Neural cell (in vitro differentiated cells): ENCODE measurements around the gene ANKZF1. TPM values are rescaled to one million over a fixed set of nuclear protein-coding genes. Genes with fewer than 3 reads are reported as not detected.
A peak's percentile ranks its signal among the peaks of the same experiment; 100 is the strongest.

ENCODE experiments used
- H2AFZ ChIP-seq: fragments of 200-600, 300-800 bp; sonication (generic), shearing (Covaris generic); 2 replicates; pipeline ENCODE4 v1.6.0; 2014; ENCODE audit warnings: low read depth, mild to moderate bottlenecking, antibody characterized with exemption, low read length, moderate library complexity
- H3F3A ChIP-seq: fragments of 200-600 bp; shearing (Covaris generic); 2 replicates; pipeline ENCODE4 v1.6.1; 2016; ENCODE audit warnings: mild to moderate bottlenecking, moderate library complexity, mixed read lengths, antibody characterized with exemption, low read length; ENCODE audit not compliant: insufficient read depth, poor library complexity, severe bottlenecking
- H3K27ac ChIP-seq: fragments of 200-600, 300-800 bp; sonication (generic), shearing (Covaris generic); 2 replicates; pipeline ENCODE4 v1.5.1; 2014; ENCODE audit warnings: mild to moderate bottlenecking, low read length, moderate library complexity
- H3K27me3 ChIP-seq: fragments of 300-800, 200-600 bp; sonication (generic), shearing (Covaris generic); 2 replicates; pipeline ENCODE4 v1.6.0; 2014; ENCODE audit warnings: mild to moderate bottlenecking, low read depth, low read length, moderate library complexity; ENCODE audit not compliant: insufficient read depth
- H3K36me3 ChIP-seq: fragments of 300-800, 200-600 bp; sonication (generic), shearing (Covaris generic); 2 replicates; pipeline ENCODE4 v1.5.1; 2014; ENCODE audit warnings: mild to moderate bottlenecking, antibody characterized with exemption, low read length, moderate library complexity; ENCODE audit not compliant: insufficient read depth
- H3K4me2 ChIP-seq: fragments of 300-800, 200-600 bp; sonication (generic), shearing (Covaris generic); 2 replicates; pipeline ENCODE4 v1.6.0; 2014; ENCODE audit warnings: mild to moderate bottlenecking, low read length
- H3K4me3 ChIP-seq: fragments of 300-800, 200-600 bp; sonication (generic), shearing (Covaris generic); 2 replicates; pipeline ENCODE4 v1.5.1; 2014; ENCODE audit warnings: mild to moderate bottlenecking, low read length, moderate library complexity
- H3K79me2 ChIP-seq: fragments of 200-600 bp; shearing (Covaris generic); replicated peaks from 2 replicates; pipeline ENCODE4 v1.6.0; 2014; ENCODE audit warnings: mild to moderate bottlenecking, low read length, moderate library complexity; ENCODE audit not compliant: insufficient read depth
- H3K9ac ChIP-seq: fragments of 300-800, 200-600 bp; sonication (generic), shearing (Covaris generic); 2 replicates; pipeline ENCODE4 v1.6.1; 2016; ENCODE audit warnings: mild to moderate bottlenecking, low read length, mixed read lengths
- H3K9me2 ChIP-seq: fragments of 200-600 bp; shearing (Covaris generic); 2 replicates; pipeline ENCODE4 v1.6.1; 2016; ENCODE audit warnings: mild to moderate bottlenecking, low read length, mixed read lengths; ENCODE audit not compliant: insufficient read depth
- H3K9me3 ChIP-seq: fragments of 200-600, 300-800 bp; sonication (generic), shearing (Covaris generic); 2 replicates; pipeline ENCODE4 v1.6.1; 2016; ENCODE audit warnings: mild to moderate bottlenecking, mixed run types, low read length, moderate library complexity, mixed read lengths
- H4K20me1 ChIP-seq: fragments of 200-600 bp; shearing (Covaris generic); 2 replicates; pipeline ENCODE4 v1.6.1; 2016; ENCODE audit warnings: mild to moderate bottlenecking, mixed run types; ENCODE audit not compliant: insufficient read depth
- CTCF ChIP-seq: fragments of 450-650 bp; IDR thresholded peaks from 2 replicates; pipeline ENCODE4 v1.5.1; 2014; ENCODE audit warnings: antibody characterized with exemption, mild to moderate bottlenecking, moderate library complexity; ENCODE audit not compliant: poor library complexity, severe bottlenecking
- EP300 ChIP-seq: fragments of 450-650 bp; conservative IDR thresholded peaks from 2 replicates; pipeline ENCODE4 v1.6.1; 2014; ENCODE audit warnings: antibody characterized with exemption, mild to moderate bottlenecking, moderate library complexity; ENCODE audit not compliant: poor library complexity, severe bottlenecking
- EZH2 ChIP-seq: fragments of 200-600, 300-800 bp; shearing (Covaris generic), sonication (generic); IDR thresholded peaks from 2 replicates; pipeline ENCODE4 v1.6.1; 2014; ENCODE audit warnings: antibody characterized with exemption, low read length, borderline replicate concordance, mild to moderate bottlenecking; ENCODE audit not compliant: insufficient read depth, poor library complexity, severe bottlenecking
- MXI1 ChIP-seq: fragments of 450-650 bp; conservative IDR thresholded peaks from 2 replicates; pipeline ENCODE4 v1.6.1; 2014; ENCODE audit warnings: antibody characterized with exemption, mild to moderate bottlenecking; ENCODE audit not compliant: poor library complexity, severe bottlenecking
- POLR2AphosphoS5 ChIP-seq: IDR thresholded peaks from 2 replicates; pipeline ENCODE4 v1.6.1; 2012
- RAD21 ChIP-seq: fragments of 450-650 bp; conservative IDR thresholded peaks from 2 replicates; pipeline ENCODE4 v1.6.1; 2014; ENCODE audit warnings: antibody characterized with exemption, mild to moderate bottlenecking, moderate library complexity
- REST ChIP-seq: IDR thresholded peaks from 2 replicates; pipeline ENCODE4 v1.6.1; 2012; ENCODE audit warnings: borderline replicate concordance
- SMC3 ChIP-seq: fragments of 450-650 bp; conservative IDR thresholded peaks from 2 replicates; pipeline ENCODE4 v1.6.1; 2014; ENCODE audit warnings: antibody characterized with exemption, mild to moderate bottlenecking, moderate library complexity; ENCODE audit not compliant: poor library complexity
- TAF1 ChIP-seq: IDR thresholded peaks from 2 replicates; pipeline ENCODE4 v1.6.1; 2012; ENCODE audit warnings: low read depth
- polyA plus RNA-seq: library from polyadenylated mRNA; depleted of rRNA; stranded (reverse); fragments of >200 nt; gene quantifications from 2 replicates; pipeline ENCODE4 v1.2.3, GENCODE V29; 2014

The ANKZF1 gene
- polyA plus RNA-seq, 1 donor from 2014 or later = 185 TPM

- Histone ChIP-seq H3K36me3 (peaks cover 8% of the 10 kb centered on the region), H3K27me3 (no peaks in the 10 kb centered on the region), H2AFZ (peak overlapping the region; percentile 81), H4K20me1 (no peaks in the 10 kb centered on the region), H3K79me2 (peaks cover 12% of the 10 kb centered on the region), H3K4me2 (peak overlapping the region; percentile 94), H3K27ac (peak overlapping the region; percentile 81), H3K9ac (peak overlapping the region; percentile 97), H3F3A (no peaks in the 10 kb centered on the region), H3K4me3 (peak overlapping the region; percentile 85), H3K9me3 (no peaks in the 10 kb centered on the region), H3K9me2 (no peaks in the 10 kb centered on the region)
- TF ChIP-seq REST (no peak), POLR2AphosphoS5 (no peak), EZH2 (no peak), TAF1 (no peak), EP300 (no peak)
Measured at GRCh38 chr2:219244789-219245147, 15.2 kb downstream of the ANKZF1 start.

GRCh38 chr2:219245148-219245898 lies 15.7 kb downstream of the ANKZF1 start, which contains the start of the genes GLB1L and STK16:
TSS of gene GLB1L (minus strand) at chr2:219245444. CDS start at chr2:219243573, 1,871 bp downstream.
TSS of gene STK16 (plus strand) at chr2:219245479. CDS start at chr2:219246000, 521 bp downstream.
- Histone ChIP-seq H3K4me2 (peak within 1 kb of the TSS; percentile 99), H3K4me3 (peak within 1 kb of the TSS; percentile 85), H3F3A (no peaks in the 10 kb centered on the region), H3K79me2 (peaks cover 12% of the 10 kb centered on the region), H2AFZ (peak within 1 kb of the TSS; percentile 81), H3K9me3 (no peaks in the 10 kb centered on the region), H3K9me2 (no peaks in the 10 kb centered on the region), H3K9ac (peak within 1 kb of the TSS; percentile 97), H3K36me3 (peaks cover 8% of the 10 kb centered on the region), H4K20me1 (no peaks in the 10 kb centered on the region), H3K27ac (peak within 1 kb of the TSS; percentile 81), H3K27me3 (no peaks in the 10 kb centered on the region)
- peak; percentile 56 for TF ChIP-seq SMC3
- TF ChIP-seq POLR2AphosphoS5 = peak; percentile 90
- TF ChIP-seq RAD21 = no peak
- peak; percentile 64 for TF ChIP-seq TAF1
- peak; percentile 87 for TF ChIP-seq MXI1
- no peak for TF ChIP-seq CTCF
- TF ChIP-seq EP300 = peak; percentile 69
- no peak for TF ChIP-seq EZH2
- no peak for TF ChIP-seq REST
